ENCODE measurements around the gene ADAMTSL4.
"Not testable (repeated sequence)": the region's sequence is repeated elsewhere in the genome, so short reads cannot be mapped to it uniquely, and the experiment has no call there.

The ADAMTSL4 gene

DNA sequence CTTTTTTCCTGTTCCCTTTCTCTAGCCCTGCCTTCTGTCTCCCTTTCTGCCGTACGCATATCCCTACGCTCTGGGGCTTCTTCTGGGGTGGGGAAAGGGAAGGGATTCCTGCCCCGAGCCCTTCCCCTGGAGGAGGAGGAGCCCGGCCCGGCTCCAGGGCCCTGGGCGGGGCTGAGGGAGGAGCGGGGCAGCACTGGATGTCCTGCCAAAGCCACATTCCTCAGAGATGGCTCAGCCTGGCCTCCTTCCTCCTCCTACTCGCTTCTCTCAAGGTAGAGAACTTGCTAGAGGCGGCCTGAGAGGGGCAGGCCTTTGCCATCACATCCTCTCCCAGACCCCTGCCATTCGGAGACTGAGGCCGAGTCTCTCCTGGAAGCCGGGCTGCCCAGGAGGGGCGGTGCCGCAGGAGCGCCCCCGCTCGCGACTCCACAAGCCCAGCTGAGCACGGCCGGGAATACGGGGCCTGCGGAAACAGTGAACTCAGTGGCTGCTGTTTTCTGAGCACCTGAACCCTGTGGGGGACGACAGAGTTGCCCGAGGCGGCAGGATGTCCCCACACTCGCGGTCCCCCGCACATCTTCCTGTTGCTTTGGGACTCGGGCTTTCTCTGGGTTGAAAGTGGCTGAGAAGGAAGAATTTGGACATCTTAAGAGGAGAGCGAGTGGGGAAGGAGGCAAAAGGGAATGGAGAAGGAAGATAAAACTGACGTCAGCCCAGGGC is 12.2 kb downstream of the ADAMTSL4 start:
- H3K4me1 Mint-ChIP-seq, result peaks cover 73% of the 10 kb centered on the region

DNA sequence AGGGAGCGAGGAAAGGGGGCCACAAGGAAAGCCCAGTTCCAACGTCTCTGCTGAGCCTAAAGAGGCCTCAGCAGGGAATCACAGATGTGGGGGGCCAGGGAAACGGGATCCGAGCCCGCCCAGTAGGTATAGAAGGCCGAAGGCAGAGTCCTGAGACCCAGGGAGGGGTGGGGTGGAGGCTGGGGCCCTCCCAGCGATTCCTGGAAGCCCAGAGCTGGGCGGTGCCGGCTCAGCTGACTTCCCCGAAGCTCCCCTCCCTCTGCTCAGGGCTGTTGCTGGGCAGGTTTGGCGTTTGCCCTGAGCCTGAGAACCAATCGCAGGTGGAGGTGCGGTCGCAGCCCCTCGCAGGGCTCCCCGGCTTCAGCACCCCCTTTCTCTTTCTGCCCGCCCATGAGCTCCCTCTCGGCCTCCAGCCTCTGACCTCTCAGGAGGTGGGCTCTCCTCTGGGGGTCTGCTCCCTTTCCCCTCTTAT is 12.8 kb downstream of the ADAMTSL4 start:
- TF ChIP-seq, protein P1, sequence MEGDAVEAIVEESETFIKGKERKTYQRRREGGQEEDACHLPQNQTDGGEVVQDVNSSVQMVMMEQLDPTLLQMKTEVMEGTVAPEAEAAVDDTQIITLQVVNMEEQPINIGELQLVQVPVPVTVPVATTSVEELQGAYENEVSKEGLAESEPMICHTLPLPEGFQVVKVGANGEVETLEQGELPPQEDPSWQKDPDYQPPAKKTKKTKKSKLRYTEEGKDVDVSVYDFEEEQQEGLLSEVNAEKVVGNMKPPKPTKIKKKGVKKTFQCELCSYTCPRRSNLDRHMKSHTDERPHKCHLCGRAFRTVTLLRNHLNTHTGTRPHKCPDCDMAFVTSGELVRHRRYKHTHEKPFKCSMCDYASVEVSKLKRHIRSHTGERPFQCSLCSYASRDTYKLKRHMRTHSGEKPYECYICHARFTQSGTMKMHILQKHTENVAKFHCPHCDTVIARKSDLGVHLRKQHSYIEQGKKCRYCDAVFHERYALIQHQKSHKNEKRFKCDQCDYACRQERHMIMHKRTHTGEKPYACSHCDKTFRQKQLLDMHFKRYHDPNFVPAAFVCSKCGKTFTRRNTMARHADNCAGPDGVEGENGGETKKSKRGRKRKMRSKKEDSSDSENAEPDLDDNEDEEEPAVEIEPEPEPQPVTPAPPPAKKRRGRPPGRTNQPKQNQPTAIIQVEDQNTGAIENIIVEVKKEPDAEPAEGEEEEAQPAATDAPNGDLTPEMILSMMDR (IDR thresholded peaks at IDR 0.05), result no peak
- Mint-ChIP-seq H3K27me3 (ENCODE audit: low read depth, poor library complexity) (peaks cover 2% of the 10 kb centered on the region), H3K4me1 (peaks cover 71% of the 10 kb centered on the region), H3K27ac (peak overlapping the region; percentile 100), H3K9me3 (no peaks in the 10 kb centered on the region), H3K36me3 (ENCODE audit: low read depth) (no peaks in the 10 kb centered on the region), H3K4me3 (peak overlapping the region; percentile 86)
- peak; percentile 76 for DNase-seq

More for the DNA sequence above, 12.2 kb downstream of the ADAMTSL4 start:
- H3K9me3 Mint-ChIP-seq, result no peaks in the 10 kb centered on the region
- H3K27ac Mint-ChIP-seq, result peak overlapping the region; percentile 100
- TF ChIP-seq, protein P1 (IDR thresholded peaks at IDR 0.05), result no peak
- H3K36me3 Mint-ChIP-seq (ENCODE audit: low read depth), result no peaks in the 10 kb centered on the region
- H3K4me3 Mint-ChIP-seq, result peak overlapping the region; percentile 86
- H3K27me3 Mint-ChIP-seq (ENCODE audit: low read depth, poor library complexity), result peaks cover 2% of the 10 kb centered on the region
- peak; percentile 88 for DNase-seq

- Mint-ChIP-seq H3K4me3 (peak overlapping the region; percentile 86), H3K4me1 (peaks cover 75% of the 10 kb centered on the region), H3K36me3 (ENCODE audit: low read depth) (no peaks in the 10 kb centered on the region), H3K27me3 (ENCODE audit: low read depth, poor library complexity) (peaks cover 2% of the 10 kb centered on the region), H3K27ac (peak overlapping the region; percentile 100), H3K9me3 (no peaks in the 10 kb centered on the region)
- DNase-seq, result peak; percentile 50
- TF ChIP-seq, protein P1 (IDR thresholded peaks at IDR 0.05), result no peak
Measured at GRCh38 chr1:150562446-150563339, 13.5 kb downstream of the ADAMTSL4 start.

- no peaks in the 10 kb centered on the region for H3K9me3 Mint-ChIP-seq
- H3K36me3 Mint-ChIP-seq (ENCODE audit: low read depth), result no peaks in the 10 kb centered on the region
- H3K27me3 Mint-ChIP-seq (ENCODE audit: low read depth, poor library complexity), result peaks cover 2% of the 10 kb centered on the region
- H3K4me3 Mint-ChIP-seq, result peak overlapping the region; percentile 86
- TF ChIP-seq, protein P1 (IDR thresholded peaks at IDR 0.05), result no peak
- peak overlapping the region; percentile 100 for H3K27ac Mint-ChIP-seq
- no peak for DNase-seq
- peaks cover 76% of the 10 kb centered on the region for H3K4me1 Mint-ChIP-seq
Measured at GRCh38 chr1:150563340-150564038, 14.3 kb downstream of the ADAMTSL4 start.

- Mint-ChIP-seq H3K4me3 (peak overlapping the region; percentile 31), H3K4me1 (peaks cover 85% of the 10 kb centered on the region), H3K36me3 (ENCODE audit: low read depth) (no peaks in the 10 kb centered on the region), H3K27ac (peak overlapping the region; percentile 100), H3K9me3 (no peaks in the 10 kb centered on the region), H3K27me3 (ENCODE audit: low read depth, poor library complexity) (peaks cover 2% of the 10 kb centered on the region)
- TF ChIP-seq, protein P1 (IDR thresholded peaks at IDR 0.05), result no peak
- DNase-seq, result no peak
Measured at GRCh38 chr1:150564051-150564991, 15.1 kb downstream of the ADAMTSL4 start.

GRCh38 chr1:150565240-150565991 is 16.2 kb downstream of the ADAMTSL4 start:
- H3K27me3 Mint-ChIP-seq (ENCODE audit: low read depth, poor library complexity); DNase-seq; H3K27ac Mint-ChIP-seq; H3K9me3 Mint-ChIP-seq; H3K4me3 Mint-ChIP-seq; H3K36me3 Mint-ChIP-seq (ENCODE audit: low read depth): not testable (repeated sequence)
- H3K4me1 Mint-ChIP-seq, result peaks cover 87% of the 10 kb centered on the region
